PC-3 (cell line): ENCODE measurements around the gene HOGA1.

Experiments used
- EZH2phosphoT487 ChIP-seq: fragments of 300-600 bp; sonication (generic); IDR thresholded peaks from 2 replicates; pipeline ENCODE4 v1.6.1; 2018; ENCODE audit warnings: mild to moderate bottlenecking, antibody characterized with exemption, low read length, borderline replicate concordance
- TF ChIP-seq, protein P1 (sequence below): fragments of 300-600 bp; sonication (generic); conservative IDR thresholded peaks from 2 replicates; pipeline ENCODE4 v1.5.1; 2017; ENCODE audit warnings: antibody characterized with exemption, low read depth, mild to moderate bottlenecking, low read length

DNA sequence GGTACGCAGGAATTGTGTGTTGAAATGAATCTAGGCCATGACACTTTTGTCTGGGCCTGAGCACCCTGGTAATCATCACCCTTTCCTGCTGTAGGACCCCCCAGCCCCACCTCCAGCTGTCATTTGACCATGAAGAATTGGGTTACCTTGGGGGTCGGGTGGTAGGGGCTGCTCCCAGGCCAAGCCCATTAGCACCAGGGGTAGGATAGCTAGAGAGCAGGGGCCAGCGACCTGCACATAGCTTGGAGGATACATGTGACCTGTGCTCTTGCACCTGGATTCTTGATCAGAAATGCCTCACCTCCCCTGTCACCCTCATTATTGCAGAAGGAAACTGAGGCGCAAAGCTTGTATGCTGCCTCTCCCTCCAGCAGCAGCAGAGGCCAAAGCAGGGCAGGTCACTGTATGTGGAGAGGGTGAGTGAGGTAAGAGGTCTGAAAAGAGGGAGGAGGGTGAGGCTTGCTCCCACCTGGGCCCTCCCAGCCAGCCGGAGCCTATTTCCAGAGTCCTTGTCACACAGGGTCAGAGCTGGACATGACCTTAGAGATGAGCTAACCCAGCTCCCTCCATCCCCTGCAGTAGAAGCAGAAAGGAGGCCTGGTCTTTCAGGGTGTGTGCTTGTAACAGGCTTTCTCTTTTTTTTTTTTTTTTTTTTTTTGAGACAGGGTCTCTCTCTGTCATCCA is 46.9 kb upstream of the HOGA1 start:
- TF ChIP-seq, protein P1, sequence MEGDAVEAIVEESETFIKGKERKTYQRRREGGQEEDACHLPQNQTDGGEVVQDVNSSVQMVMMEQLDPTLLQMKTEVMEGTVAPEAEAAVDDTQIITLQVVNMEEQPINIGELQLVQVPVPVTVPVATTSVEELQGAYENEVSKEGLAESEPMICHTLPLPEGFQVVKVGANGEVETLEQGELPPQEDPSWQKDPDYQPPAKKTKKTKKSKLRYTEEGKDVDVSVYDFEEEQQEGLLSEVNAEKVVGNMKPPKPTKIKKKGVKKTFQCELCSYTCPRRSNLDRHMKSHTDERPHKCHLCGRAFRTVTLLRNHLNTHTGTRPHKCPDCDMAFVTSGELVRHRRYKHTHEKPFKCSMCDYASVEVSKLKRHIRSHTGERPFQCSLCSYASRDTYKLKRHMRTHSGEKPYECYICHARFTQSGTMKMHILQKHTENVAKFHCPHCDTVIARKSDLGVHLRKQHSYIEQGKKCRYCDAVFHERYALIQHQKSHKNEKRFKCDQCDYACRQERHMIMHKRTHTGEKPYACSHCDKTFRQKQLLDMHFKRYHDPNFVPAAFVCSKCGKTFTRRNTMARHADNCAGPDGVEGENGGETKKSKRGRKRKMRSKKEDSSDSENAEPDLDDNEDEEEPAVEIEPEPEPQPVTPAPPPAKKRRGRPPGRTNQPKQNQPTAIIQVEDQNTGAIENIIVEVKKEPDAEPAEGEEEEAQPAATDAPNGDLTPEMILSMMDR, result no peak
- no peak for TF ChIP-seq EZH2phosphoT487
